Parietal lobe (tissue), 1 donor: ENCODE data around the gene PCDHA4. TPM values are rescaled to one million over a fixed set of nuclear protein-coding genes. Genes with fewer than 3 reads are reported as not detected.

Experiments used
- total RNA-seq: library from RNA; depleted of rRNA; stranded (reverse); fragments of >200 nt; gene quantifications from one replicate; pipeline ENCODE4 v1.2.3, GENCODE V29; 2014

Gene PCDHA4
- 29.7 TPM for total RNA-seq

DNA sequence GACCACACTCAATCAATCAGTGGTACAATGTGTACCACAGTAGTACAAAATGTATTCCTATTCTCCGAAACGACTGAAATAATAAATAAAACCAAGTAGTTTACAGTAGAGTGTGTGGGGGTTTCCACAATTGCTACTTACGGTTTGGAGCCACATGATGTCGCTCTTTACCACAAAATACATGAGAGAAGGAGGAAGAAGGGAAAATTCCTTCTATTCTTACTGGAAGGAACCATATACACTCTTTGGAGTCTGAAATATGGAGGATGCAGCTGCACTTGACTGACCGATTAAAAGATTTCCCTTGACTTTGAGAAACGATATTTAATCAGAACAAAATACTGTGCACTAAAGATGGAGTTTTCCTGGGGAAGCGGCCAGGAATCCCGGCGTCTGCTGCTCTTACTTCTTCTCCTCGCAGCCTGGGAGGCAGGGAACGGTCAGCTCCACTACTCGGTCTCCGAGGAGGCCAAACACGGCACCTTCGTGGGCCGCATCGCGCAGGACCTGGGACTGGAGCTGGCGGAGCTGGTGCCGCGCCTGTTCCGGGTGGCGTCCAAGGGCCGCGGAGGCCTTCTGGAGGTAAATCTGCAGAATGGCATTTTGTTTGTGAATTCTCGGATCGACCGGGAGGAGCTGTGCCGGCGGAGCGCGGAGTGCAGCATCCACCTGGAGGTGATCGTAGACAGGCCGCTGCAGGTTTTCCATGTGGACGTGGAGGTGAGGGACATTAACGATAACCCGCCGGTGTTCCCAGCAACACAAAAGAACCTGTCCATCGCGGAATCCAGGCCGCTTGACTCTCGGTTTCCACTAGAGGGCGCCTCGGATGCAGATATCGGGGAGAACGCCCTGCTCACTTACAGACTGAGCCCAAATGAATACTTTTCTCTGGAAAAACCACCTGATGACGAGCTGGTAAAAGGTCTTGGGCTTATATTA is at the start of gene PCDHA4:
Gene PCDHA4, plus strand, starts transcription at position 235 of the 942 bp plus-strand sequence.

DNA sequence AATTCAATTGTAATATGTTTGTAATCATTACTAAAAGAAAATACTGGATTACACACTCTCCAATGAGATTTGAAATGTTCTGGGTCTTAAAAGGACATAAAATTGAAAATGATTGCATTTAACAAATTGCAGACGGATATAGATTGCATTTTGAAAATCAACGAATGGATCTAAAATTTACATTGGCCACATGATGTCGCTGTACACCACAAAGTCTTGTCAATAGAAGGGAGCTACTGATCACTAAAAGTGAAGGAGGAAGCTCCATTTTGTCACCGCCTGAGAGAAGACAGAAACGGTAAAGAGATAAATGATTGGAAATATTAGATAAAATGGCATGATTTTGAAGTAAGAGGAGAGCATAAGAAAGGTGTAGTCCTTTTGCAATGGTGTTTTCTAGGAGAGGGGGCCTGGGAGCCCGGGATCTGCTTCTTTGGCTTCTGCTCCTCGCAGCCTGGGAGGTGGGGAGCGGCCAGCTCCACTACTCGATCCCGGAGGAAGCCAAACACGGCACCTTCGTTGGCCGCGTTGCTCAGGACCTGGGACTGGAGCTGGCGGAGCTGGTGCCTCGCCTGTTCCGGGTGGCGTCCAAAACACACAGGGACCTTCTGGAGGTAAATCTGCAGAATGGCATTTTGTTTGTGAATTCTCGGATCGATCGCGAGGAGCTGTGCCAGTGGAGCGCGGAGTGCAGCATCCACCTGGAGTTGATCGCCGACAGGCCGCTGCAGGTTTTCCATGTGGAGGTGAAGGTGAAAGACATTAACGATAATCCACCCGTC is 20.8 kb upstream of the PCDHA4 start, which contains the start of gene PCDHA1:
Gene PCDHA1, plus strand, starts transcription at position 236 of the 782 bp plus-strand sequence.

DNA sequence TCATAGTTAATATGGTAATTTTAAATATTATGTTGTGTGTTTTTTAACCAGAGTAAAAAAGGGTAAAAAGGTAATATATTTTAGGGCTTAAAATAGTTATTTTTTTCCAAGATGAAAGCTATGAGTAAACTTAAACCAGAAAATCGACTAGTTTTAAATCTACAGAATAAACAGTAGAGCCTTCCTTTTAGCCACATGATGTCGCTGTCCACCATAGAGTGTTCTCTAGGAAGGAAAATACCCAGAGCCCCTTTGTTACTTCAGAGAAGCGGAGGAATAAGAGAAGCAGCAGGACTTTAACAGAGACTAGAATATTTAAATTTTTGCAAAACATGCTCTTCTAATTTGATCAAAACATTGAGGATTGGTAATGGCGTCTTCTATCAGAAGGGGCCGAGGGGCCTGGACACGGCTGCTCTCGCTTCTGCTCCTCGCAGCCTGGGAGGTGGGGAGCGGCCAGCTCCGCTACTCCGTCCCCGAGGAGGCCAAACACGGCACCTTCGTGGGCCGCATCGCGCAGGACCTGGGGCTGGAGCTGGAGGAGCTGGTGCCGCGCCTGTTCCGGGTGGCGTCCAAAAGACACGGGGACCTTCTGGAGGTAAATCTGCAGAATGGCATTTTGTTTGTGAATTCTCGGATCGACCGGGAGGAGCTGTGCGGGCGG is 12.1 kb upstream of the PCDHA4 start, which contains the start of gene PCDHA2:
Gene PCDHA2, plus strand, starts transcription at position 258 of the 664 bp plus-strand sequence.

DNA sequence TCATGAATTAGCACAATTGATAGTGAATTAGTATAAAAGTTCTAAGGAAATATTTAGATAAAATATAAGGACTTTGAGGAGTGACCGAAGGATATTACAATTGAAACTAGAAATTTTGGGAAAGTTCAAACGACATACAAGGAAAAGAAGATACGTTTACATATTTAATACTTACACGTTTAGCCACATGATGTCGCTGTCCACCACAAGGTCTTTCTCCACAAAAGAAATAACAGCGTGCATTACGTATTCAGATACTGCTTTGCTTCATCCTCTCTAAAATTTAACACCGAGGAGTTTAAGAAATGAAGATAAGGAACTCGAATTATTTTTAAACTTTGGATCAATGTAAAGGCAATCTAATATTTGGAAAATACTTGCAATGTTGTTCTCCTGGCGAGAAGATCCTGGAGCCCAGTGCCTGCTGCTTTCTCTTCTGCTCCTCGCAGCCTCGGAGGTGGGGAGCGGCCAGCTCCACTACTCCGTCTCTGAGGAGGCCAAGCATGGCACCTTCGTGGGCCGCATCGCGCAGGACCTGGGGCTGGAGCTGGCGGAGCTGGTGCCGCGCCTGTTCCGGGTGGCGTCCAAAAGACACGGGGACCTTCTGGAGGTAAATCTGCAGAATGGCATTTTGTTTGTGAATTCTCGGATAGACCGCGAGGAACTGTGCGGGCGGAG is 5.9 kb upstream of the PCDHA4 start, which contains the start of gene PCDHA3:
Gene PCDHA3, plus strand, starts transcription at position 242 of the 678 bp plus-strand sequence.

DNA sequence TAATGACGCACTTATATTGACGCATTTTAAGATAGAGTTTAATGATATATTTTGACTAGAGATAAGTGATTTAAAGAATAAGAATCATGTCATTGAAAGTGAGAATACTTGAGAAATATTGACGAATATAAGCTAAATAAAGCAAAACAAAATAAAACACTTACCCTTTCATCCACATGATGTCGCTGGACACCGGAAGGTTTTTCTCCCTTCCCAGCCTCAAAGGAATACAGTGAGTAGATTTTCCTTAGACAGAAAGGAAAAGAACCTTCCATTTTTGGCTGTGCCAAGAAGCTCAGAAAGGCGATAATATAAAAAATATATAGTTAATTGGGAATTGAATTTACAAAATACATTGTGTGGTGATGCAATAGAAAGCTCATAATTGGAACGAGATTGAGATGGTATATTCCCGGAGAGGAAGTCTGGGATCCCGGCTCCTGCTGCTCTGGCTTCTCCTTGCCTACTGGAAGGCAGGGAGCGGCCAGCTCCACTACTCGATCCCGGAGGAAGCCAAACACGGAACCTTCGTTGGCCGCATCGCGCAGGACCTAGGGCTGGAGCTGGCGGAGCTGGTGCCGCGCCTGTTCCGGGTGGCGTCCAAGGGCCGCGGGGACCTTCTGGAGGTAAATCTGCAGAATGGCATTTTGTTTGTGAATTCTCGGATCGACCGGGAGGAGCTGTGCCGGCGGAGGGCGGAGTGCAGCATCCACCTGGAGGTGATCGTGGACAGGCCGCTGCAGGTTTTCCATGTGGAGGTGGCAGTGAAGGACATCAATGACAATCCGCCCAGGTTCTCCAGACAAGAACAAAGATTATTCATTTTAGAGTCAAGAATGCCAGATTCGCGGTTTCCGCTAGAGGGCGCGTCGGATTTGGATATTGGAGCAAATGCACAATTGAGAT is 14.8 kb downstream of the PCDHA4 start, which contains the start of gene PCDHA5:
Gene PCDHA5, plus strand, starts transcription at position 239 of the 906 bp plus-strand sequence.

DNA sequence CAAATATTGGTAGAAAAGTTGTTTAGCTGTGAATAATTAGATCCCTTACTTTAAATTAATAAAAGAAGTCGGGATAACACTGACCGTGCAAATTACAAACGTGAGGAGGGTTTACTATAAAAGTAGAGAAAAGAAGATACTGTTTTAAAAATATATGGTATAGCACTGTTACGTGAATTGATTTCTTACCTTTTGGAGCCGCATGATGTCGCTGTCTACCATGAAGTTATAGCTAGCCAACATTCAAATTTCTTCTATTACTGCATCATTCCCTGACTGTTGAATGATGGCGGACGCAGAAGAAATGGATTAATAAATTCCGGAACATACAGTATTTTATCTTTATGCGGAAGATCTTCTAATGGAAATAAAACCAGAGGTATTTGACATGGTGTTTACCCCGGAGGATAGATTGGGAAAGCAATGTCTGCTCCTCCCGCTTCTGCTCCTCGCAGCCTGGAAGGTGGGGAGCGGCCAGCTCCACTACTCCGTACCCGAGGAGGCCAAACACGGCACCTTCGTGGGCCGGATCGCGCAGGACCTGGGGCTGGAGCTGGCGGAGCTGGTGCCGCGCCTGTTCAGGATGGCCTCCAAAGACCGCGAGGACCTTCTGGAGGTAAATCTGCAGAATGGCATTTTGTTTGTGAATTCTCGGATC is 21.0 kb downstream of the PCDHA4 start, which contains the start of gene PCDHA6:
Gene PCDHA6, plus strand, starts transcription at position 257 of the 658 bp plus-strand sequence. Its CDS starts 132 bp downstream, at position 389.

DNA sequence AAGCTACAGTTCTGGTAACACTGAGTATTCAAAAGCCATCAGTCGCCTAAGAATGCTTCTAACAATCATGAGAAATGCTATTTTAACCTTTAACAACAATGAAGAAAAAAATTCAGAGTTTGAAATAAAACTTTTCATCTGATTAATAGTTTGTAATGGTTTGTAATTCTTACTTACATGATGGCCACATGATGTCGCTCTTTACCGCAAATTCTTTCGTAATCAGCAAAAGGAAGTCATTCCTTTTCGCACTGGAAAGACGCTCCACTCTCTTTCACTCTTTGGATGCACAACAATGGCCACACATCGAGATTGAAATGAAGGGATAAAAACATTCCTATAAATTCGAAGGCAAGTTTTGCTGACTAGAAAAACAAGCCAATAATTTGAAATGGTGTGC is 27.1 kb downstream of the PCDHA4 start, which contains the start of gene PCDHA7:
Gene PCDHA7, plus strand, starts transcription at position 277 of the 400 bp plus-strand sequence. Its CDS starts 115 bp downstream, at position 392.

DNA sequence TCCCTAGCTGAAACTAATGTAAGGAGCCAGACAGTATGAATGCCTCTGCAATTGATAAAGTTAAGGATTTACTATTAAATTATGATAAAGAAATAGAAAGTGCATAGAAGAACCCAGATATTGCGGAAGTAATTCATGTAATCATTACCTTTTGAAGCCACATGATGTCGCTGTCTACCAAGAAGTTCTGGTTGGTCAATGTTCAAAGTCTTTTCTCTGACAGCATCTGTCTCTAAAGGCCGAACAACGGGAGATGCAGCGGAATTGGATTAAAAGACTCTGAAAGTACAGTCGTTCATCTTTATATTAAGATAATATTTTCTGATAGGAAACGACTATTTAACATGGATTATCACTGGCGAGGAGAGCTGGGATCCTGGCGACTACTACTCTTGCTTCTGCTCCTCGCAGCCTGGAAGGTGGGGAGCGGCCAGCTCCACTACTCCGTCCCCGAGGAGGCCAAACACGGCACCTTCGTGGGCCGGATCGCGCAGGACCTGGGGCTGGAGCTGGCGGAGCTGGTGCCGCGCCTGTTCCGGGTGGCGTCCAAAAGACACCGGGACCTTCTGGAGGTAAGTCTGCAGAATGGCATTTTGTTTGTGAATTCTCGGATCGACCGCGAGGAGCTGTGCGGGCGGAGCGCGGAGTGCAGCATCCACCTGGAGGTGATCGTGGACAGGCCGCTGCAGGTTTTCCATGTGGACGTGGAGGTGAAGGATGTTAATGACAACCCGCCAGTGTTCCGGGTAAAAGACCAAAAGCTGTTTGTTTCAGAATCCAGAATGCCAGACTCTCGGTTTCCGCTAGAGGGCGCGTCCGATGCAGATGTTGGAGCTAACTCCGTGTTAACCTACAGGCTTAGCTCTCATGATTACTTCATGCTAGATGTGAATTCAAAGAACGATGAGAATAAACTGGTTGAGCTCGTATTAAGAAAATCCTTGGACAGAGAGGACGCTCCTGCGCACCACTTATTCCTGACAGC is 34.4 kb downstream of the PCDHA4 start, which contains the start of gene PCDHA8:
Gene PCDHA8, plus strand, starts transcription at position 210 of the 985 bp plus-strand sequence. Its CDS starts 135 bp downstream, at position 345.

DNA sequence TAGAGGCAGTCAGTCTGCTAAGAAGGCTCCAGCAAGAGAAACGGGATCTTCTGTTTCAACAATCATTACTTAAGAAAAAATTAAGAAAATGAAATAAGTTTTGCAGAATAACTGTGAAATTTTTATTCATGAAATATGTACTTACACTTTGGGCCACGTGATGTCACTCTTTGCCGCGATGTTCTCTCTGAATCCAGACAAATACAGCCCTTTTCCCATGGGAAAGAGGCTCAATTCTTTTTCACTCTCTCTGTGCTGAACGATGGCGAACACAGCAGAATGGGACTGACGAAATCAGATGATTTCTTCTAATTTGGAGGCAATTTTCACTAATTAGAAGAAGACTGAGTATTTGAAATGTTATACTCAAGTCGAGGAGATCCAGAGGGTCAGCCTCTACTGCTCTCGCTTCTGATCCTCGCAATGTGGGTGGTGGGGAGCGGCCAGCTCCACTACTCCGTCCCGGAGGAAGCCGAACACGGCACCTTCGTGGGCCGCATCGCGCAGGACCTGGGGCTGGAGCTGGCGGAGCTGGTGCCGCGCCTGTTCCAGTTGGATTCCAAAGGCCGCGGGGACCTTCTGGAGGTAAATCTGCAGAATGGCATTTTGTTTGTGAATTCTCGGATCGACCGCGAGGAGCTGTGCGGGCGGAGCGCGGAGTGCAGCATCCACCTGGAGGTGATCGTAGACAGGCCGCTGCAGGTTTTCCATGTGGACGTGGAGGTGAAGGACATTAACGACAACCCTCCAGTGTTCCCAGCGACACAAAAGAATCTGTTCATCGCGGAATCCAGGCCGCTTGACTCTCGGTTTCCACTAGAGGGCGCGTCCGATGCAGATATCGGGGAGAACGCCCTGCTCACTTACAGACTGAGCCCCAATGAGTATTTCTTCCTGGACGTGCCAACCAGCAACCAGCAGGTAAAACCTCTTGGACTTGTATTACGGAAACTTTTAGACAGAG is 41.6 kb downstream of the PCDHA4 start, which contains the start of gene PCDHA9:
Gene PCDHA9, plus strand, starts transcription at position 244 of the 964 bp plus-strand sequence. Its CDS starts 114 bp downstream, at position 358.

DNA sequence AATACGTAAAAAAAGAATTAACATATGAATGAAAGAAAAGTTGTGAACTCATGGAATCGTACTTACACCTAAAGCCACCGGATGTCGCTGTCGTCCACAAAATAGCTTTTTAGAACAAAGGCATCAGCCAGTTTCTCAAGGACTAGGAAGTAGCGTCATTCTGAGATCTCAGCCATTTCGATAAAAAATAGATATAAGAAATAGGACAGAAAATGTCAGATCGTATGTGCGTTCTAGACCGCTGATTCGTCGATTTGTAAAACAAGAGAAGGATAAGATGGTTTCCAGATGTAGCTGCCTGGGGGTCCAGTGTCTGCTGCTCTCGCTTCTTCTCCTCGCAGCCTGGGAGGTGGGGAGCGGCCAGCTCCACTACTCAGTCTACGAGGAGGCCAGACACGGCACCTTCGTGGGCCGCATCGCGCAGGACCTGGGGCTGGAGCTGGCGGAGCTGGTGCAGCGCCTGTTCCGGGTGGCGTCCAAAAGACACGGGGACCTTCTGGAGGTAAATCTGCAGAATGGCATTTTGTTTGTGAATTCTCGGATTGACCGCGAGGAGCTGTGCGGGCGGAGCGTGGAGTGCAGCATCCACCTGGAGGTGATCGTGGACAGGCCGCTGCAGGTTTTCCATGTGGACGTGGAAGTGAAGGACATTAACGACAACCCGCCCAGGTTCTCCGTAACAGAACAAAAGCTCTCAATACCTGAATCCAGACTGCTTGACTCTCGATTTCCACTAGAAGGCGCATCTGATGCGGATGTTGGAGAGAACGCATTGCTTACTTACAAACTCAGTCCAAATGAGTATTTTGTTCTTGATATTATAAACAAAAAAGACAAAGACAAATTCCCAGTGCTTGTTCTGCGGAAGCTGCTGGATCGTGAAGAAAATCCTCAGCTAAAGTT is 49.2 kb downstream of the PCDHA4 start, which contains the start of gene PCDHA10:
Gene PCDHA10, plus strand, starts transcription at position 126 of the 903 bp plus-strand sequence. Its CDS starts 152 bp downstream, at position 278.

Other genes with a start within 250 kb of the PCDHA4 start
- 32.6 TPM for gene SRA1, start 249.6 kb upstream of the PCDHA4 start, total RNA-seq
- 61.7 TPM for gene APBB3, start 242.5 kb upstream of the PCDHA4 start, total RNA-seq
- 8.5 TPM for gene SLC35A4, start 242.2 kb upstream of the PCDHA4 start, total RNA-seq
- gene CD14, start 173.9 kb upstream of the PCDHA4 start, total RNA-seq = 3.8 TPM
- 18.2 TPM for gene TMCO6, start 167.6 kb upstream of the PCDHA4 start, total RNA-seq
- 24.4 TPM for gene NDUFA2, start 159.4 kb upstream of the PCDHA4 start, total RNA-seq
- 94.2 TPM for gene IK, start 159.2 kb upstream of the PCDHA4 start, total RNA-seq
- gene WDR55, start 142.2 kb upstream of the PCDHA4 start, total RNA-seq = 16.0 TPM
- 1.3 TPM for gene DND1, start 133.5 kb upstream of the PCDHA4 start, total RNA-seq
- 89.5 TPM for gene HARS1, start 115.7 kb upstream of the PCDHA4 start, total RNA-seq
- 47.9 TPM for gene HARS2, start 115.6 kb upstream of the PCDHA4 start, total RNA-seq
- 41.9 TPM for gene ZMAT2, start 106.6 kb upstream of the PCDHA4 start, total RNA-seq
- 9.1 TPM for gene PCDHA1, start 20.9 kb upstream of the PCDHA4 start, total RNA-seq
- gene PCDHA2, start 12.2 kb upstream of the PCDHA4 start, total RNA-seq = 20.3 TPM
- 32.6 TPM for gene PCDHA3, start 6.0 kb upstream of the PCDHA4 start, total RNA-seq
- 23.2 TPM for gene PCDHA5, start 14.5 kb downstream of the PCDHA4 start, total RNA-seq
- gene PCDHA6, start 20.9 kb downstream of the PCDHA4 start, total RNA-seq = 46.3 TPM
- 47.0 TPM for gene PCDHA7, start 27.2 kb downstream of the PCDHA4 start, total RNA-seq
- gene PCDHA8, start 34.1 kb downstream of the PCDHA4 start, total RNA-seq = 25.7 TPM
- 42.6 TPM for gene PCDHA9, start 41.3 kb downstream of the PCDHA4 start, total RNA-seq
- 42.3 TPM for gene PCDHA10, start 48.8 kb downstream of the PCDHA4 start, total RNA-seq
- gene PCDHA11, start 61.9 kb downstream of the PCDHA4 start, total RNA-seq = 80.4 TPM
- 40.4 TPM for gene PCDHA12, start 68.2 kb downstream of the PCDHA4 start, total RNA-seq
- gene PCDHA13, start 75.1 kb downstream of the PCDHA4 start, total RNA-seq = 42.3 TPM
- gene PCDHAC1, start 119.2 kb downstream of the PCDHA4 start, total RNA-seq = 66.4 TPM
- gene PCDHAC2, start 159.4 kb downstream of the PCDHA4 start, total RNA-seq = 55.1 TPM
- gene PCDHB1, start 244.3 kb downstream of the PCDHA4 start, total RNA-seq = 0.31 TPM